Endodermal cell (in vitro differentiated cells): Measurements from ENCODE around the gene CFB. TPM values are rescaled to one million over a fixed set of nuclear protein-coding genes. Genes with fewer than 3 reads are reported as not detected.

Experiments
- DNase-seq: peaks from one replicate; pipeline ENCODE4 v3.0.0-alpha.2; 2017
- H3K27ac ChIP-seq: 2 replicates; pipeline ENCODE4 v1.5.1; 2013; ENCODE audit warnings: mild to moderate bottlenecking, low read depth, low read length, moderate library complexity
- H3K27me3 ChIP-seq: 2 replicates; pipeline ENCODE4 v1.6.1; 2013; ENCODE audit warnings: mild to moderate bottlenecking, low read length, moderate library complexity; ENCODE audit not compliant: insufficient read depth, control insufficient read depth, poor library complexity, severe bottlenecking
- H3K36me3 ChIP-seq: 2 replicates; pipeline ENCODE4 v1.7.0; 2013; ENCODE audit warnings: mild to moderate bottlenecking, low read length, moderate library complexity; ENCODE audit not compliant: control insufficient read depth, insufficient read depth
- H3K4me1 ChIP-seq: one replicate; pipeline ENCODE4 v1.7.0; 2013; ENCODE audit warnings: low read length; ENCODE audit not compliant: control insufficient read depth, insufficient read depth
- H3K4me3 ChIP-seq: 2 replicates; pipeline ENCODE4 v1.5.1; 2013; ENCODE audit warnings: mild to moderate bottlenecking, low read length, moderate library complexity
- H3K9ac ChIP-seq: 2 replicates; pipeline ENCODE4 v1.6.1; 2013; ENCODE audit warnings: mild to moderate bottlenecking, low read length, moderate library complexity; ENCODE audit not compliant: poor library complexity, severe bottlenecking; ENCODE audit errors: extremely low read depth
- H3K9me3 ChIP-seq: 2 replicates; pipeline ENCODE4 v1.6.1; 2013; ENCODE audit warnings: mild to moderate bottlenecking, low read length, moderate library complexity; ENCODE audit not compliant: control insufficient read depth
- H3K27ac Mint-ChIP-seq: 2 replicates; pipeline ENCODE4 v1.8.0; 2020; ENCODE audit warnings: mixed read lengths
- H3K27me3 Mint-ChIP-seq: 2 replicates; pipeline ENCODE4 v1.8.0; 2021; ENCODE audit warnings: mild to moderate bottlenecking, mixed read lengths; ENCODE audit not compliant: insufficient read depth
- H3K36me3 Mint-ChIP-seq: 2 replicates; pipeline ENCODE4 v1.8.0; 2020; ENCODE audit warnings: low read depth, mixed read lengths
- H3K4me1 Mint-ChIP-seq: 2 replicates; pipeline ENCODE4 v1.8.0; 2020; ENCODE audit warnings: mixed read lengths
- H3K4me3 Mint-ChIP-seq: 2 replicates; pipeline ENCODE4 v1.8.0; 2020; ENCODE audit warnings: mild to moderate bottlenecking, moderate library complexity, mixed read lengths
- H3K9me3 Mint-ChIP-seq: 2 replicates; pipeline ENCODE4 v1.8.0; 2020; ENCODE audit warnings: mild to moderate bottlenecking, mixed read lengths
- CTCF ChIP-seq: fragments of 200-600 bp; sonication (generic); conservative IDR thresholded peaks from 2 replicates; pipeline ENCODE4 v1.5.0; 2021; ENCODE audit warnings: antibody characterized with exemption, mild to moderate bottlenecking
- WGBS, 2 experiments: methylation state at CpG; one replicate each; pipeline versions ENCODE4 v1.1.5 to v1.1.7; 2013; ENCODE audit warnings: missing lambda C conversion rate in 2 of 2, mixed read lengths in 1 of 2; ENCODE audit not compliant: insufficient coverage in 1 of 2, insufficient read length in 1 of 2; 5-methylcytosine and 5-hydroxymethylcytosine counted together
- total RNA-seq, 2 donors: library from RNA; stranded (reverse); fragmentation: NEBNext Ultra II Directional in 1 of 2; extraction: Animal tissue kit (Norgen Biotek cat#: 25700) in 1 of 2; gene quantifications; 2 replicates in 1 of 2; 3 replicates in 1 of 2; pipeline ENCODE4 v1.2.1, GENCODE V29; 2021

CFB gene
- total RNA-seq, 2 donors from 2014 or later, result 0.51 to 0.66 TPM

GRCh38 chr6:31946370-31946885, 533 bp downstream of the CFB start:
- Histone ChIP-seq H3K27me3 (peaks cover 42% of the 10 kb centered on the region), H3K4me3 (no peak overlapping the region), H3K27ac (no peak overlapping the region), H3K36me3 (peaks cover 12% of the 10 kb centered on the region), H3K9me3 (no peaks in the 10 kb centered on the region), H3K4me1 (no peaks in the 10 kb centered on the region), H3K9ac (no peak overlapping the region)
- H3K9me3 Mint-ChIP-seq, result no peaks in the 10 kb centered on the region
- peaks cover 8% of the 10 kb centered on the region for H3K36me3 Mint-ChIP-seq
- H3K4me1 Mint-ChIP-seq, result no peaks in the 10 kb centered on the region
- peaks cover 67% of the 10 kb centered on the region for H3K27me3 Mint-ChIP-seq
- TF ChIP-seq CTCF, result no peak
- H3K4me3 Mint-ChIP-seq, result no peak overlapping the region
- 84 to 95% methylated on average over 7 to 11 of the region's 11 CpGs for WGBS, 2 experiments
- peak; percentile 38 for DNase-seq
- H3K27ac Mint-ChIP-seq, result no peak overlapping the region

- peaks cover 19% of the 10 kb centered on the region for H3K36me3 ChIP-seq
- H3K4me3 ChIP-seq, result no peak overlapping the region
- no peaks in the 10 kb centered on the region for H3K4me1 ChIP-seq
- no peak for TF ChIP-seq CTCF
- Mint-ChIP-seq H3K27me3 (peaks cover 65% of the 10 kb centered on the region), H3K4me1 (no peaks in the 10 kb centered on the region), H3K27ac (no peak overlapping the region), H3K4me3 (no peak overlapping the region), H3K9me3 (no peaks in the 10 kb centered on the region), H3K36me3 (peaks cover 8% of the 10 kb centered on the region)
- no peaks in the 10 kb centered on the region for H3K9me3 ChIP-seq
- no peak overlapping the region for H3K27ac ChIP-seq
- H3K9ac ChIP-seq, result no peak overlapping the region
- H3K27me3 ChIP-seq, result peaks cover 42% of the 10 kb centered on the region
- WGBS, 2 experiments, result 86 to 88% methylated on average over 17 to 24 of the region's 24 CpGs
- peak; percentile 35 for DNase-seq
Measured at GRCh38 chr6:31947070-31947675, 1.3 kb downstream of the CFB start.

GRCh38 chr6:31947864-31948263, 2.0 kb downstream of the CFB start:
- no peak overlapping the region for H3K27ac ChIP-seq
- H3K4me1 Mint-ChIP-seq, result no peaks in the 10 kb centered on the region
- H3K4me1 ChIP-seq, result no peaks in the 10 kb centered on the region
- no peak overlapping the region for H3K4me3 ChIP-seq
- 86 to 95% methylated on average over 4 of the region's 4 CpGs for WGBS, 2 experiments
- H3K9ac ChIP-seq, result no peak overlapping the region
- TF ChIP-seq CTCF, result no peak
- H3K9me3 Mint-ChIP-seq, result no peaks in the 10 kb centered on the region
- peaks cover 35% of the 10 kb centered on the region for H3K27me3 ChIP-seq
- DNase-seq, result no peak
- peaks cover 26% of the 10 kb centered on the region for H3K36me3 ChIP-seq
- no peak overlapping the region for H3K27ac Mint-ChIP-seq
- H3K9me3 ChIP-seq, result no peaks in the 10 kb centered on the region
- H3K4me3 Mint-ChIP-seq, result no peak overlapping the region
- H3K36me3 Mint-ChIP-seq, result peaks cover 11% of the 10 kb centered on the region
- H3K27me3 Mint-ChIP-seq, result peaks cover 58% of the 10 kb centered on the region
